ENCODE measurements around the gene CFAP157. TPM values are rescaled to one million over a fixed set of nuclear protein-coding genes. Genes with fewer than 3 reads are reported as not detected.

The CFAP157 gene
- total and polyA plus RNA-seq, 2 of the 13 experiments (the other 11 are each of a cell fraction or from before 2014, with no cell fraction given), result 0.07 TPM; not detected in 1

GRCh38 chr9:127723444-127723843, 16.7 kb downstream of the CFAP157 start:
- CTCF ChIA-PET (ENCODE audit: low intra/inter-chr PET ratio, low total read pairs), result no interaction called here
- H3K36me3 ChIP-seq (replicated peaks in 1 of 2; ENCODE audit: control insufficient read depth in 1 of 2, insufficient read depth in 2 of 2, low read length in 2 of 2), result no peaks in the 10 kb centered on the region
- BruUV-seq (replicated peaks), result no TSS peak
- ATAC-seq, result no peak
- no peaks in the 10 kb centered on the region for H3K9me3 ChIP-seq (ENCODE audit: low read length)
- no peak overlapping the region for H3K9ac ChIP-seq (ENCODE audit: insufficient read depth, low read depth, low read length)
- no peak overlapping the region for H3K4me2 ChIP-seq (ENCODE audit: low read depth, low read length)
- WGBS (ENCODE audit: low lambda C conversion rate), result 40% methylated on average over 1 of the region's 5 CpGs
- TF ChIP-seq AFF4 (CRISPR knock-in tag; IDR thresholded peaks at IDR 0.05) (no peak), PHF20 (CRISPR knock-in tag; IDR thresholded peaks at IDR 0.05) (no peak), USF2 (IDR thresholded peaks at IDR 0.05; ENCODE audit: low read depth, low read length) (no peak), USF2 (CRISPR knock-in tag; IDR thresholded peaks at IDR 0.05; ENCODE audit: borderline replicate concordance) (no peak), THAP9 (CRISPR knock-in tag; IDR thresholded peaks at IDR 0.05; ENCODE audit: borderline replicate concordance) (no peak), REPIN1 (CRISPR knock-in tag; IDR thresholded peaks at IDR 0.05; ENCODE audit: borderline replicate concordance, low read depth) (no peak), SETDB1 (CRISPR knock-in tag; IDR thresholded peaks at IDR 0.05; ENCODE audit: borderline replicate concordance) (no peak), PAXIP1 (CRISPR knock-in tag; conservative IDR thresholded peaks at IDR 0.05) (no peak), ZNF34 (CRISPR knock-in tag; IDR thresholded peaks at IDR 0.05; ENCODE audit: borderline replicate concordance) (no peak), BRCA1 (CRISPR knock-in tag; IDR thresholded peaks at IDR 0.05) (no peak)
- H3K79me2 ChIP-seq (ENCODE audit: insufficient read depth, low read length), result no peaks in the 10 kb centered on the region
- POLR2A ChIA-PET, result no interaction called here
- H3K27ac ChIP-seq (ENCODE audit: extremely low read length, insufficient read depth, low read length), result no peak overlapping the region
- peaks cover 10% of the 10 kb centered on the region; the same call in 1 of the 2 replicates for H3K4me1 ChIP-seq (ENCODE audit: insufficient read depth, low read length)
- no peaks in the 10 kb centered on the region for H4K20me1 ChIP-seq (ENCODE audit: insufficient read depth, low read length)
- no peak overlapping the region for H3K4me3 ChIP-seq (replicated peaks in 1 of 3; ENCODE audit: insufficient read depth in 1 of 3, low read depth in 2 of 3, low read length in 3 of 3)
- peaks cover 0 to 2% of the 10 kb centered on the region in 2 experiments; a peak in 1 of 5 replicates for H3K27me3 ChIP-seq (ENCODE audit: control insufficient read depth in 1 of 2, insufficient read depth in 2 of 2, low read length in 2 of 2)
- in situ Hi-C loops (cut with HindIII; ENCODE audit: extremely low pct_ligation_motif_present, low pct_unique_long_range_greater_than_20kb) (no loop called here), intact Hi-C loops (cut with micrococcal nuclease; ENCODE audit: unreplicated experiment) (loop anchor here (10.0 kb wide), 1 partner anchor 219 kb away; no protein-coding TSS in a partner anchor)
- no peak overlapping the region for H2AFZ ChIP-seq (ENCODE audit: low read length)
- DNase-seq (ENCODE audit: low spot score), result no peak
- no peak for FAIRE-seq
